ENCODE measurements around the gene DEPDC1. TPM values are rescaled to one million over a fixed set of nuclear protein-coding genes. Genes with fewer than 3 reads are reported as not detected.
"Not testable (repeated sequence)": the region's sequence is repeated elsewhere in the genome, so short reads cannot be mapped to it uniquely, and the experiment has no call there.

DEPDC1 gene
- total and polyA plus RNA-seq, 4 donors, result 0.28 to 4.1 (median 0.40) TPM

GRCh38 chr1:68493193-68493592 is 3.7 kb downstream of the DEPDC1 start:
- Histone ChIP-seq H3K36me3 (ENCODE audit: control insufficient read depth in 4 of 4, insufficient read depth in 4 of 4, low read length in 4 of 4) (peaks cover 0 to 4% (median 0%) of the 10 kb centered on the region in 4 donors), H3K4me3 (no peak overlapping the region), H3K9me3 (ENCODE audit: control insufficient read depth in 4 of 4, insufficient read depth in 3 of 4, low read length in 3 of 4) (no peaks in the 10 kb centered on the region), H3K4me1 (ENCODE audit: control insufficient read depth in 5 of 5, insufficient read depth in 5 of 5, low read length in 5 of 5) (peaks cover 0 to 22% (median 9%) of the 10 kb centered on the region in 5 donors), H3K9ac (ENCODE audit: insufficient read depth in 1 of 2, low read length in 2 of 2) (no peak overlapping the region), H3K27me3 (ENCODE audit: control insufficient read depth in 3 of 3, insufficient read depth in 3 of 3, low read length in 2 of 3) (no peaks in the 10 kb centered on the region), H3K27ac (ENCODE audit: low read depth in 1 of 2, low read length in 1 of 2) (no peak overlapping the region)
- WGBS, 2 donors, result 90 to 97% methylated on average over 2 of the region's 2 CpGs
- ATAC-seq (ENCODE audit: insufficient read depth, low FRiP score) (no peak), DNase-seq (no peak)
- no peak for TF ChIP-seq CTCF (IDR thresholded peaks at IDR 0.05; ENCODE audit: control extremely low read depth, extremely low read depth)

GRCh38 chr1:68492255-68492654 is 4.6 kb downstream of the DEPDC1 start:
- H3K4me3 ChIP-seq; H3K27me3 ChIP-seq (ENCODE audit: control insufficient read depth in 3 of 3, insufficient read depth in 3 of 3, low read length in 2 of 3); H3K9ac ChIP-seq (ENCODE audit: insufficient read depth in 1 of 2, low read length in 2 of 2); H3K9me3 ChIP-seq (ENCODE audit: control insufficient read depth in 4 of 4, insufficient read depth in 3 of 4, low read length in 3 of 4); ATAC-seq (ENCODE audit: insufficient read depth, low FRiP score); H3K27ac ChIP-seq (ENCODE audit: low read depth in 1 of 2, low read length in 1 of 2); DNase-seq; H3K36me3 ChIP-seq (ENCODE audit: control insufficient read depth in 4 of 4, insufficient read depth in 4 of 4, low read length in 4 of 4): not testable (repeated sequence)
- H3K4me1 ChIP-seq (ENCODE audit: control insufficient read depth in 5 of 5, insufficient read depth in 5 of 5, low read length in 5 of 5), result peaks cover 0 to 15% (median 6%) of the 10 kb centered on the region in 5 donors
- WGBS, 2 donors, result 97 to 98% methylated on average over 6 of the region's 6 CpGs

GRCh38 chr1:68490046-68490651 is 6.7 kb downstream of the DEPDC1 start:
- H3K4me1 ChIP-seq (ENCODE audit: control insufficient read depth in 5 of 5, insufficient read depth in 5 of 5, low read length in 5 of 5), result peaks cover 0 to under 1% (median 0%) of the 10 kb centered on the region in 5 donors
- H3K27ac ChIP-seq (ENCODE audit: low read depth in 1 of 2, low read length in 1 of 2), result no peak overlapping the region
- ATAC-seq (ENCODE audit: insufficient read depth, low FRiP score) (no peak), DNase-seq (no peak)
- peaks cover 0 to 4% (median 0%) of the 10 kb centered on the region in 4 donors for H3K36me3 ChIP-seq (ENCODE audit: control insufficient read depth in 4 of 4, insufficient read depth in 4 of 4, low read length in 4 of 4)
- WGBS, 2 donors, result 82 to 86% methylated on average over 2 of the region's 2 CpGs
- H3K9me3 ChIP-seq (ENCODE audit: control insufficient read depth in 4 of 4, insufficient read depth in 3 of 4, low read length in 3 of 4), result no peaks in the 10 kb centered on the region
- no peak for TF ChIP-seq CTCF (IDR thresholded peaks at IDR 0.05; ENCODE audit: control extremely low read depth, extremely low read depth)
- no peaks in the 10 kb centered on the region for H3K27me3 ChIP-seq (ENCODE audit: control insufficient read depth in 3 of 3, insufficient read depth in 3 of 3, low read length in 2 of 3)
- H3K9ac ChIP-seq (ENCODE audit: insufficient read depth in 1 of 2, low read length in 2 of 2), result no peak overlapping the region
- H3K4me3 ChIP-seq, result no peak overlapping the region

- Histone ChIP-seq H3K4me1 (ENCODE audit: control insufficient read depth in 5 of 5, insufficient read depth in 5 of 5, low read length in 5 of 5) (no peaks in the 10 kb centered on the region), H3K36me3 (ENCODE audit: control insufficient read depth in 4 of 4, insufficient read depth in 4 of 4, low read length in 4 of 4) (peaks cover 0 to 6% (median 2%) of the 10 kb centered on the region in 4 donors), H3K27me3 (ENCODE audit: control insufficient read depth in 3 of 3, insufficient read depth in 3 of 3, low read length in 2 of 3) (no peaks in the 10 kb centered on the region), H3K9ac (ENCODE audit: insufficient read depth in 1 of 2, low read length in 2 of 2) (no peak overlapping the region), H3K4me3 (no peak overlapping the region), H3K27ac (ENCODE audit: low read depth in 1 of 2, low read length in 1 of 2) (no peak overlapping the region), H3K9me3 (ENCODE audit: control insufficient read depth in 4 of 4, insufficient read depth in 3 of 4, low read length in 3 of 4) (no peaks in the 10 kb centered on the region)
- no peak for ATAC-seq (ENCODE audit: insufficient read depth, low FRiP score)
- TF ChIP-seq CTCF (IDR thresholded peaks at IDR 0.05; ENCODE audit: control extremely low read depth, extremely low read depth), result no peak
- DNase-seq, result no peak
- WGBS, 2 donors, result 85 to 89% methylated on average over 3 of the region's 3 CpGs
Observed at GRCh38 chr1:68485431-68486022, 11.4 kb downstream of the DEPDC1 start.
